Keratinocyte (primary cell): Measurements from ENCODE around the gene ARMC8. TPM values are rescaled to one million over a fixed set of nuclear protein-coding genes. Genes with fewer than 3 reads are reported as not detected.

Source experiments
- DNase-seq: peaks from one replicate; pipeline ENCODE4 v3.0.0-alpha.2; 2011; ENCODE audit warnings: low read depth, missing footprints, low spot score
- FAIRE-seq: peaks from 2 replicates; lab custom pipeline; 2011; peaks lifted over from hg19 to GRCh38; lab: Jason Lieb, UNC
- H2AFZ ChIP-seq: 2 replicates; pipeline ENCODE4 v1.6.0; 2012; ENCODE audit warnings: low read length, control low read depth, inconsistent platforms; ENCODE audit not compliant: control insufficient read depth
- H3K27ac ChIP-seq: 2 replicates; pipeline ENCODE4 v1.5.1; 2011; ENCODE audit warnings: low read length; ENCODE audit not compliant: control insufficient read depth, insufficient read depth
- H3K27me3 ChIP-seq: 3 replicates; pipeline ENCODE4 v1.6.0; 2011; ENCODE audit warnings: low read length; ENCODE audit not compliant: control insufficient read depth, insufficient read depth; ENCODE audit errors: extremely low read depth
- H3K36me3 ChIP-seq, 2 experiments: 2 replicates in 1 of 2; 3 replicates in 1 of 2; pipeline ENCODE4 v1.5.1; 2011; ENCODE audit warnings: low read length in 2 of 2, mild to moderate bottlenecking in 1 of 2; ENCODE audit not compliant: control insufficient read depth in 2 of 2, insufficient read depth in 2 of 2; ENCODE audit errors: extremely low read depth in 1 of 2
- H3K4me1 ChIP-seq: 3 replicates; pipeline ENCODE4 v1.5.1; 2011; ENCODE audit warnings: low read length; ENCODE audit not compliant: control insufficient read depth, insufficient read depth; ENCODE audit errors: extremely low read depth
- H3K4me2 ChIP-seq: 3 replicates; pipeline ENCODE4 v1.6.0; 2011; ENCODE audit warnings: low read depth, low read length; ENCODE audit not compliant: control insufficient read depth, insufficient read depth; ENCODE audit errors: extremely low read depth
- H3K4me3 ChIP-seq, 3 experiments: fragments of 200-600 bp in 1 of 3; sonication (generic) in 1 of 3; 2 replicates in 2 of 3; 3 replicates in 1 of 3; pipeline ENCODE4 v1.5.1; 2011 to 2016; ENCODE audit warnings: low read length in 3 of 3, mild to moderate bottlenecking in 3 of 3, control low read depth in 2 of 3, inconsistent platforms in 1 of 3, low read depth in 1 of 3, mixed read lengths in 1 of 3, mixed run types in 1 of 3, moderate library complexity in 1 of 3; ENCODE audit not compliant: control insufficient read depth in 2 of 3, insufficient read depth in 2 of 3; ENCODE audit errors: extremely low read depth in 1 of 3
- H3K79me2 ChIP-seq: 2 replicates; pipeline ENCODE4 v1.6.0; 2012; ENCODE audit warnings: low read length; ENCODE audit not compliant: control insufficient read depth, insufficient read depth
- H3K9ac ChIP-seq: 3 replicates; pipeline ENCODE4 v1.6.0; 2011; ENCODE audit warnings: low read length; ENCODE audit not compliant: control insufficient read depth, insufficient read depth; ENCODE audit errors: extremely low read depth
- H3K9me1 ChIP-seq: 3 replicates; pipeline ENCODE4 v1.6.0; 2011; ENCODE audit warnings: low read length; ENCODE audit not compliant: control insufficient read depth, insufficient read depth; ENCODE audit errors: extremely low read depth
- H3K9me3 ChIP-seq: 2 replicates; pipeline ENCODE4 v1.5.1; 2012; ENCODE audit warnings: low read depth, low read length; ENCODE audit not compliant: control insufficient read depth
- H4K20me1 ChIP-seq: 3 replicates; pipeline ENCODE4 v1.6.0; 2011; ENCODE audit warnings: low read length; ENCODE audit not compliant: control insufficient read depth, insufficient read depth; ENCODE audit errors: extremely low read depth
- EZH2 ChIP-seq: IDR thresholded peaks from one replicate; pipeline ENCODE4 v1.6.1; 2012; ENCODE audit warnings: inconsistent platforms, mild to moderate bottlenecking, low read length, moderate library complexity
- dilution Hi-C: fragments of 300-500 bp; cut with MboI; formaldehyde crosslinking; loops from one replicate; pipeline ENCODE4 v1.7.0; 2020; ENCODE audit warnings: low sequenced_read_pairs; ENCODE audit not compliant: extremely low pct_ligation_motif_present
- polyA plus RNA-seq, 5 experiments: library from polyadenylated mRNA; depleted of rRNA in 3 of 5; stranded (reverse) in 3 of 5; stranded (forward) in 1 of 5; unstranded in 1 of 5; fragments of >200 nt; gene quantifications; 1 replicate in 1 of 5; 2 replicates in 3 of 5; 3 replicates in 1 of 5; pipeline versions ENCODE4 v1.2.1 to v1.2.3, GENCODE V29; 2011 to 2012; ENCODE audit warnings: missing spikeins in 2 of 5, low read depth in 1 of 5, low replicate concordance in 1 of 5
- TF ChIP-seq, protein P1 (sequence below), 3 experiments: IDR thresholded peaks in 1 of 3; conservative IDR thresholded peaks in 1 of 3; optimal IDR thresholded peaks in 1 of 3; 2 replicates in 2 of 3; 3 replicates in 1 of 3; pipeline versions ENCODE3 to v1.5.1; 2011; ENCODE audit warnings: low read length in 3 of 3, mild to moderate bottlenecking in 3 of 3, moderate library complexity in 2 of 3, control low read depth in 1 of 3, inconsistent platforms in 1 of 3; ENCODE audit not compliant: insufficient read depth in 2 of 3; ENCODE audit errors: extremely low read depth in 1 of 3

ARMC8 gene
- polyA plus RNA-seq, 1 donor (not counting 4 experiments of a cell fraction or from before 2014, with no cell fraction given), result 50.8 TPM

DNA sequence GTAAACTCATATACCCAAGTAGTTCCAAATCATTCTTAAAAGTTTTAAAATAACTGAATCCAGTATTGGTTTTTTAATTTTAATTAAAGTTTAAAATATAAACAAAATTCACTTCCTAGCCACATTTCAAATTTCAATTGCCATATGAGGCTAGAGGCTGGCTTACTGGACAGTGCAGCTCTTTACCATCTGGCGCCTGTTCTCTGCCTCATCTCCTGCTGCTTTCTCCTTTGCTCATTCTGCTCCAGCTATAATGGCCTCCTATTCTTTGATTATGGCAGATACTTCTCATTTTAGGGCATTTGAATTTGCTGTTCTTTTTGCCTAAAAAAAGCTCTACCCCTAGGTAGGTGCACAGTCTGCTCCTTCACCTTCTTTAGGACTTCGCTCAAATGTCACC is 19.1 kb downstream of the ARMC8 start:
- H2AFZ ChIP-seq, result no peak overlapping the region

DNA sequence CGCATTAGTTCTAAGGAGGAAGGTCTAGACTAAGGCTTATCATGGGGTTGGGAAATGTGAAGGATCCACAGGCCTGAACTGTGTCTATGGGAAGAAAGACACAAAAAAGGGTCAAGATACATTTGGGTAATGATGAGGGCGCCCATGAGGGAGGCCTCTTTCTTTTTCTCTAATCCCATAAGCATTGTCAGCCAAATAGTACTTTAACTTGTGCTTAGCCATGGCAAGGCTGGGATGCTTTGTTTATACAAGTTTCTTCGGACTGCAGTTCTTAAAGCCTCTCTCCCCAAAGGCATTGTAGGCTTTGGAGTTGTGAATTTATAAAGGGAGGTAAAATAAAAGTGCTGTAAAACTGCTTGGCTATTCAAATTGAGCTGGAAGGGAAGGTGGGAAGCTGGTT is 23.4 kb downstream of the ARMC8 start:
- H3K27me3 ChIP-seq, result no peaks in the 10 kb centered on the region
- H2AFZ ChIP-seq, result no peak overlapping the region
- TF ChIP-seq, protein P1, sequence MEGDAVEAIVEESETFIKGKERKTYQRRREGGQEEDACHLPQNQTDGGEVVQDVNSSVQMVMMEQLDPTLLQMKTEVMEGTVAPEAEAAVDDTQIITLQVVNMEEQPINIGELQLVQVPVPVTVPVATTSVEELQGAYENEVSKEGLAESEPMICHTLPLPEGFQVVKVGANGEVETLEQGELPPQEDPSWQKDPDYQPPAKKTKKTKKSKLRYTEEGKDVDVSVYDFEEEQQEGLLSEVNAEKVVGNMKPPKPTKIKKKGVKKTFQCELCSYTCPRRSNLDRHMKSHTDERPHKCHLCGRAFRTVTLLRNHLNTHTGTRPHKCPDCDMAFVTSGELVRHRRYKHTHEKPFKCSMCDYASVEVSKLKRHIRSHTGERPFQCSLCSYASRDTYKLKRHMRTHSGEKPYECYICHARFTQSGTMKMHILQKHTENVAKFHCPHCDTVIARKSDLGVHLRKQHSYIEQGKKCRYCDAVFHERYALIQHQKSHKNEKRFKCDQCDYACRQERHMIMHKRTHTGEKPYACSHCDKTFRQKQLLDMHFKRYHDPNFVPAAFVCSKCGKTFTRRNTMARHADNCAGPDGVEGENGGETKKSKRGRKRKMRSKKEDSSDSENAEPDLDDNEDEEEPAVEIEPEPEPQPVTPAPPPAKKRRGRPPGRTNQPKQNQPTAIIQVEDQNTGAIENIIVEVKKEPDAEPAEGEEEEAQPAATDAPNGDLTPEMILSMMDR (optimal IDR thresholded peaks at IDR 0.05 in 1 of 3, IDR thresholded peaks at IDR 0.05 in 1 of 3, conservative IDR thresholded peaks at IDR 0.05 in 1 of 3; ENCODE audit: extremely low read depth in 1 of 3, insufficient read depth in 2 of 3, low read length in 3 of 3), result no peak
- TF ChIP-seq EZH2, result no peak
- dilution Hi-C loops, result no loop called here
- no peak for FAIRE-seq
- no peaks in the 10 kb centered on the region for H4K20me1 ChIP-seq
- H3K27ac ChIP-seq, result no peak overlapping the region
- no peak overlapping the region for H3K4me2 ChIP-seq
- DNase-seq, result no peak
- H3K9me3 ChIP-seq, result no peaks in the 10 kb centered on the region
- H3K36me3 ChIP-seq, result peaks cover 2 to 7% of the 10 kb centered on the region in 2 experiments
- no peak overlapping the region for H3K9ac ChIP-seq
- peaks cover 67% of the 10 kb centered on the region for H3K79me2 ChIP-seq
- no peaks in the 10 kb centered on the region for H3K4me1 ChIP-seq
- no peak overlapping the region for H3K4me3 ChIP-seq
- peaks cover 2% of the 10 kb centered on the region for H3K9me1 ChIP-seq

More for the DNA sequence above, 19.1 kb downstream of the ARMC8 start:
- TF ChIP-seq, protein P1 (optimal IDR thresholded peaks at IDR 0.05 in 1 of 3, IDR thresholded peaks at IDR 0.05 in 1 of 3, conservative IDR thresholded peaks at IDR 0.05 in 1 of 3; ENCODE audit: extremely low read depth in 1 of 3, insufficient read depth in 2 of 3, low read length in 3 of 3), result no peak
- TF ChIP-seq EZH2, result no peak
- Histone ChIP-seq H3K9ac (no peak overlapping the region), H3K4me2 (no peak overlapping the region), H3K9me1 (peaks cover 2% of the 10 kb centered on the region), H3K27me3 (no peaks in the 10 kb centered on the region), H3K4me1 (no peaks in the 10 kb centered on the region), H3K9me3 (no peaks in the 10 kb centered on the region), H4K20me1 (peaks cover 2% of the 10 kb centered on the region), H3K4me3 (no peak overlapping the region), H3K27ac (no peak overlapping the region), H3K36me3 (peaks cover 0 to 2% of the 10 kb centered on the region in 2 experiments), H3K79me2 (peaks cover 91% of the 10 kb centered on the region)
- DNase-seq (no peak), FAIRE-seq (no peak)
- dilution Hi-C loops, result no loop called here
